ENCODE data around the gene TTC28.

TTC28 gene

GRCh38 chr22:28252539-28252938 is 427.1 kb downstream of the TTC28 start:
- DNase-seq, result no peak

GRCh38 chr22:28250036-28250695 is 429.5 kb downstream of the TTC28 start:
- DNase-seq, result no peak

GRCh38 chr22:28249402-28249801 is 430.2 kb downstream of the TTC28 start:
- DNase-seq, result no peak

GRCh38 chr22:28247667-28248363 is 431.8 kb downstream of the TTC28 start:
- DNase-seq, result no peak

GRCh38 chr22:28247136-28247535 is 432.5 kb downstream of the TTC28 start:
- DNase-seq, result no peak

- no peak for DNase-seq
These were observed 433.2 kb downstream of the TTC28 start for GRCh38 chr22:28246397-28246796.

GRCh38 chr22:28245579-28246224 is 433.9 kb downstream of the TTC28 start:
- no peak for DNase-seq

GRCh38 chr22:28244757-28245156 is 434.9 kb downstream of the TTC28 start:
- DNase-seq, result no peak

- no peak for DNase-seq
These were observed 436.1 kb downstream of the TTC28 start for GRCh38 chr22:28243539-28243938.

- DNase-seq, result no peak
These were observed 437.9 kb downstream of the TTC28 start for GRCh38 chr22:28241656-28242290.

- DNase-seq, result no peak
These were observed 439.7 kb downstream of the TTC28 start for GRCh38 chr22:28239941-28240340.

- DNase-seq, result no peak
These were observed 441.9 kb downstream of the TTC28 start for GRCh38 chr22:28237783-28238182.

- DNase-seq, result no peak
These were observed 442.5 kb downstream of the TTC28 start for GRCh38 chr22:28237112-28237511.

GRCh38 chr22:28232204-28232603 is 447.4 kb downstream of the TTC28 start:
- no peak for DNase-seq

- no peak for DNase-seq
These were observed 448.2 kb downstream of the TTC28 start for GRCh38 chr22:28231441-28231840.

- no peak for DNase-seq
These were observed 449.0 kb downstream of the TTC28 start for GRCh38 chr22:28230671-28231070.

GRCh38 chr22:28229566-28230485 is 449.8 kb downstream of the TTC28 start:
- DNase-seq, result no peak

GRCh38 chr22:28223826-28224225 is 455.8 kb downstream of the TTC28 start:
- no peak for DNase-seq

- no peak for DNase-seq
These were observed 456.5 kb downstream of the TTC28 start for GRCh38 chr22:28222976-28223745.

- no peak for DNase-seq
These were observed 457.1 kb downstream of the TTC28 start for GRCh38 chr22:28222571-28222970.

GRCh38 chr22:28222052-28222451 is 457.6 kb downstream of the TTC28 start:
- no peak for DNase-seq
